Spleen (tissue), 3 donors: ENCODE results near the gene MAGEA1.
"Not testable (repeated sequence)": the region's sequence is repeated elsewhere in the genome, so short reads cannot be mapped to it uniquely, and the experiment has no call there.

Experiments used
- POLR2A ChIP-seq, 3 donors: fragments of 450-650 bp; IDR thresholded peaks; one replicate each; pipeline ENCODE4 v1.5.1; 2017; ENCODE audit warnings: antibody characterized with exemption in 3 of 3, mild to moderate bottlenecking in 1 of 3
- POLR2AphosphoS5 ChIP-seq, 3 donors: sonication (generic); formaldehyde crosslinking; IDR thresholded peaks; one replicate each; pipeline ENCODE4 v1.5.1; 2017; ENCODE audit warnings: antibody characterized with exemption in 3 of 3

GRCh38 chrX:153146288-153146687 lies 32.8 kb upstream of the MAGEA1 start:
- not testable (repeated sequence) for TF ChIP-seq POLR2AphosphoS5, POLR2A (IDR thresholded peaks at IDR 0.05)
